Smooth muscle cell (in vitro differentiated cells): ENCODE results near the gene RPS19. TPM values are rescaled to one million over a fixed set of nuclear protein-coding genes. Genes with fewer than 3 reads are reported as not detected.

Experiments used
- DNase-seq: peaks from one replicate; lab custom pipeline; 2025; ENCODE audit not compliant: unreplicated experiment; lab: John Stamatoyannopoulos, UW
- H2AFZ ChIP-seq: fragments of 200-600 bp; sonication (generic); 2 replicates; pipeline ENCODE4 v1.6.0; 2016; ENCODE audit warnings: antibody characterized with exemption, low read depth, mild to moderate bottlenecking
- H3F3A ChIP-seq: fragments of 200-600 bp; sonication (generic); 2 replicates; pipeline ENCODE4 v1.6.0; 2017; ENCODE audit warnings: antibody characterized with exemption, low read depth
- H3K27ac ChIP-seq: fragments of 200-600 bp; sonication (generic); 2 replicates; pipeline ENCODE4 v1.5.1; 2016; ENCODE audit warnings: low read depth, mild to moderate bottlenecking
- H3K27me3 ChIP-seq: fragments of 200-600 bp; sonication (generic); 2 replicates; pipeline ENCODE4 v1.6.1; 2016; ENCODE audit warnings: low read depth, mild to moderate bottlenecking
- H3K36me3 ChIP-seq: fragments of 200-600 bp; sonication (generic); 2 replicates; pipeline ENCODE4 v1.5.1; 2016; ENCODE audit warnings: low read depth
- H3K4me1 ChIP-seq: fragments of 200-600 bp; sonication (generic); 2 replicates; pipeline ENCODE4 v1.5.1; 2016; ENCODE audit warnings: low read depth
- H3K4me2 ChIP-seq: fragments of 200-600 bp; sonication (generic); 2 replicates; pipeline ENCODE4 v1.6.0; 2016; ENCODE audit warnings: mild to moderate bottlenecking
- H3K4me3 ChIP-seq: fragments of 200-600 bp; sonication (generic); 2 replicates; pipeline ENCODE4 v1.5.1; 2016; ENCODE audit warnings: mild to moderate bottlenecking
- H3K79me2 ChIP-seq: fragments of 200-600 bp; sonication (generic); 2 replicates; pipeline ENCODE4 v1.6.0; 2016; ENCODE audit warnings: low read depth, mild to moderate bottlenecking
- H3K9ac ChIP-seq: fragments of 200-600 bp; sonication (generic); 2 replicates; pipeline ENCODE4 v1.6.0; 2016; ENCODE audit warnings: low read depth
- H3K9me3 ChIP-seq: fragments of 200-600 bp; sonication (generic); replicated peaks from 2 replicates; pipeline ENCODE4 v1.5.1; 2016; ENCODE audit warnings: low read depth
- H4K20me1 ChIP-seq: fragments of 200-600 bp; sonication (generic); 2 replicates; pipeline ENCODE4 v1.6.0; 2016; ENCODE audit warnings: low read depth
- CTCF ChIP-seq: fragments of 200-600 bp; sonication (generic); IDR thresholded peaks from 2 replicates; pipeline ENCODE4 v1.5.1; 2017; ENCODE audit warnings: borderline replicate concordance, mild to moderate bottlenecking, antibody characterized with exemption; ENCODE audit not compliant: insufficient read depth, poor library complexity, severe bottlenecking
- WGBS: methylation state at CpG from one replicate; pipeline ENCODE4 v1.1.7; 2016; ENCODE audit warnings: low lambda C conversion rate; 5-methylcytosine and 5-hydroxymethylcytosine counted together
- polyA plus RNA-seq: library from polyadenylated mRNA; unstranded; fragments of >200 nt; fragmentation: Nextera tagmentation; extraction: Ambion mirVana; gene quantifications from 2 replicates; pipeline ENCODE4 v1.2.1, GENCODE V29; 2016
- total RNA-seq: library from RNA; depleted of rRNA; stranded (reverse); fragments of >200 nt; gene quantifications from 2 replicates; pipeline ENCODE4 v1.2.3, GENCODE V29; 2014

RPS19 gene
- total and polyA plus RNA-seq, 2 experiments from 2014 or later: 1,345 to 2,105 TPM

GRCh38 chr19:41851456-41851855 is 8.6 kb upstream of the RPS19 start:
- 66% methylated on average over 4 of the region's 4 CpGs for WGBS
- Histone ChIP-seq H3K36me3 (no peaks in the 10 kb centered on the region), H3K4me2 (no peak overlapping the region), H3K4me1 (no peaks in the 10 kb centered on the region), H3F3A (no peaks in the 10 kb centered on the region), H3K27ac (no peak overlapping the region), H3K4me3 (no peak overlapping the region), H3K79me2 (no peaks in the 10 kb centered on the region), H3K27me3 (peaks cover 41% of the 10 kb centered on the region), H3K9ac (no peak overlapping the region), H4K20me1 (no peaks in the 10 kb centered on the region), H3K9me3 (no peaks in the 10 kb centered on the region), H2AFZ (no peak overlapping the region)
- no peak for DNase-seq
- TF ChIP-seq CTCF: no peak

- TF ChIP-seq CTCF: no peak
- H3K27me3 ChIP-seq: peaks cover 41% of the 10 kb centered on the region
- H3K4me2 ChIP-seq: no peak overlapping the region
- no peaks in the 10 kb centered on the region for H3K9me3 ChIP-seq
- no peak overlapping the region for H2AFZ ChIP-seq
- no peak for DNase-seq
- 86% methylated on average over 2 of the region's 2 CpGs for WGBS
- no peak overlapping the region for H3K9ac ChIP-seq
- no peaks in the 10 kb centered on the region for H4K20me1 ChIP-seq
- H3K4me3 ChIP-seq: no peak overlapping the region
- H3K36me3 ChIP-seq: no peaks in the 10 kb centered on the region
- no peaks in the 10 kb centered on the region for H3F3A ChIP-seq
- no peaks in the 10 kb centered on the region for H3K79me2 ChIP-seq
- H3K27ac ChIP-seq: no peak overlapping the region
- H3K4me1 ChIP-seq: no peaks in the 10 kb centered on the region
These were observed 6.7 kb upstream of the RPS19 start for GRCh38 chr19:41853344-41853743.

GRCh38 chr19:41853768-41854167 is 6.3 kb upstream of the RPS19 start:
- DNase-seq: no peak
- H3F3A ChIP-seq: no peaks in the 10 kb centered on the region
- no peaks in the 10 kb centered on the region for H3K9me3 ChIP-seq
- no peaks in the 10 kb centered on the region for H3K79me2 ChIP-seq
- no peak overlapping the region for H2AFZ ChIP-seq
- H3K27ac ChIP-seq: no peak overlapping the region
- no peak overlapping the region for H3K4me3 ChIP-seq
- no peak overlapping the region for H3K4me2 ChIP-seq
- peaks cover 41% of the 10 kb centered on the region for H3K27me3 ChIP-seq
- H4K20me1 ChIP-seq: no peaks in the 10 kb centered on the region
- no peaks in the 10 kb centered on the region for H3K4me1 ChIP-seq
- H3K9ac ChIP-seq: no peak overlapping the region
- WGBS: 50% methylated on average over 2 of the region's 2 CpGs
- TF ChIP-seq CTCF: no peak
- no peaks in the 10 kb centered on the region for H3K36me3 ChIP-seq

- H3K4me3 ChIP-seq: peak overlapping the region; percentile 46
- no peak overlapping the region for H3K9ac ChIP-seq
- H3K27me3 ChIP-seq: peaks cover 5% of the 10 kb centered on the region
- DNase-seq: no peak
- no peaks in the 10 kb centered on the region for H3K9me3 ChIP-seq
- peaks cover 42% of the 10 kb centered on the region for H3K79me2 ChIP-seq
- H4K20me1 ChIP-seq: peaks cover 38% of the 10 kb centered on the region
- WGBS: 4% methylated on average over 8 of the region's 8 CpGs
- H3K4me2 ChIP-seq: peak overlapping the region; percentile 82
- TF ChIP-seq CTCF: no peak
- no peak overlapping the region for H2AFZ ChIP-seq
- peaks cover 5% of the 10 kb centered on the region for H3K36me3 ChIP-seq
- H3F3A ChIP-seq: peaks cover 5% of the 10 kb centered on the region
- H3K4me1 ChIP-seq: peaks cover 21% of the 10 kb centered on the region
- peak overlapping the region; percentile 31 for H3K27ac ChIP-seq
These were observed 840 bp upstream of the RPS19 start for GRCh38 chr19:41859213-41859617.
